HEK293 (cell line): Measurements from ENCODE around the gene SLC2A5.

ENCODE experiments used
- CTCF ChIA-PET: fragments of 350-600 bp; formaldehyde crosslinking; extraction: SDS; loops from one replicate; lab custom pipeline; 2021; ENCODE audit warnings: antibody characterized with exemption; lab: Yijun Ruan, JAX
- POLR2A ChIA-PET: fragments of 300-600 bp; formaldehyde crosslinking; extraction: SDS; loops from one replicate; lab custom pipeline; 2020; ENCODE audit warnings: antibody characterized with exemption, inconsistent platforms; lab: Yijun Ruan, JAX
- H3K27ac ChIP-seq: fragments of 200-500 bp; sonication (Bioruptor generic); 2 replicates; pipeline ENCODE4 v1.5.1; 2014; ENCODE audit warnings: low read depth, low read length, control low read depth, inconsistent platforms; ENCODE audit errors: extremely low read depth
- H3K36me3 ChIP-seq, 2 experiments: fragments of 200-500 bp in 1 of 2; sonication (Bioruptor generic) in 1 of 2; 1 replicate in 1 of 2; 2 replicates in 1 of 2; pipeline ENCODE4 v1.5.1; 2014 to 2017; ENCODE audit warnings: inconsistent platforms in 2 of 2, low read length in 2 of 2; ENCODE audit not compliant: control insufficient read depth in 2 of 2, insufficient read depth in 1 of 2
- H3K4me1 ChIP-seq: fragments of 200-500 bp; sonication (Bioruptor generic); 2 replicates; pipeline ENCODE4 v1.5.1; 2014; ENCODE audit warnings: mild to moderate bottlenecking, low read length, inconsistent platforms; ENCODE audit not compliant: control insufficient read depth, insufficient read depth
- H3K4me3 ChIP-seq: 2 replicates; pipeline ENCODE4 v1.5.1; 2011; ENCODE audit warnings: low read depth, mild to moderate bottlenecking, control low read depth, low read length, moderate library complexity
- H3K9me3 ChIP-seq: fragments of 200-500 bp; sonication (Bioruptor generic); 2 replicates; pipeline ENCODE4 v1.5.1; 2014; ENCODE audit warnings: low read depth, low read length, inconsistent platforms; ENCODE audit not compliant: control insufficient read depth, insufficient read depth
- GLIS1 ChIP-seq: fragments of 450-650 bp; formaldehyde crosslinking; IDR thresholded peaks from 2 replicates; pipeline ENCODE4 v1.5.1; 2016; ENCODE audit warnings: missing biosample characterization, missing genetic modification characterization
- KLF1 ChIP-seq: fragments of 450-650 bp; formaldehyde crosslinking; IDR thresholded peaks from 2 replicates; pipeline ENCODE4 v1.5.1; 2016; ENCODE audit warnings: missing biosample characterization, missing genetic modification characterization
- KLF10 ChIP-seq: fragments of 450-650 bp; IDR thresholded peaks from 2 replicates; pipeline ENCODE4 v1.5.1; 2018; ENCODE audit warnings: missing biosample characterization, mild to moderate bottlenecking, missing genetic modification characterization
- OSR2 ChIP-seq: fragments of 450-650 bp; formaldehyde crosslinking; IDR thresholded peaks from 2 replicates; pipeline ENCODE4 v1.5.1; 2016; ENCODE audit warnings: missing biosample characterization, missing genetic modification characterization
- SCRT1 ChIP-seq: fragments of 450-650 bp; formaldehyde crosslinking; IDR thresholded peaks from 2 replicates; pipeline ENCODE4 v1.5.1; 2016; ENCODE audit warnings: missing biosample characterization, missing genetic modification characterization, borderline replicate concordance
- SCRT2 ChIP-seq: fragments of 450-650 bp; formaldehyde crosslinking; IDR thresholded peaks from 2 replicates; pipeline ENCODE4 v1.5.1; 2016; ENCODE audit warnings: missing biosample characterization, missing genetic modification characterization
- SP2 ChIP-seq: fragments of 450-650 bp; formaldehyde crosslinking; IDR thresholded peaks from 2 replicates; pipeline ENCODE4 v1.5.1; 2016; ENCODE audit warnings: missing biosample characterization, missing genetic modification characterization
- ZBTB20 ChIP-seq: fragments of 450-650 bp; formaldehyde crosslinking; IDR thresholded peaks from 2 replicates; pipeline ENCODE4 v1.5.1; 2016; ENCODE audit warnings: missing biosample characterization, missing genetic modification characterization
- ZBTB6 ChIP-seq: fragments of 450-650 bp; formaldehyde crosslinking; IDR thresholded peaks from 2 replicates; pipeline ENCODE4 v1.5.1; 2017; ENCODE audit warnings: missing biosample characterization, missing genetic modification characterization
- ZFP69B ChIP-seq: fragments of 450-650 bp; formaldehyde crosslinking; IDR thresholded peaks from 2 replicates; pipeline ENCODE4 v1.5.1; 2016; ENCODE audit warnings: missing biosample characterization, missing genetic modification characterization
- ZNF121 ChIP-seq: fragments of 450-650 bp; formaldehyde crosslinking; IDR thresholded peaks from 2 replicates; pipeline ENCODE4 v1.5.1; 2016; ENCODE audit warnings: missing biosample characterization, missing genetic modification characterization
- ZNF311 ChIP-seq: fragments of 450-650 bp; formaldehyde crosslinking; IDR thresholded peaks from 2 replicates; pipeline ENCODE4 v1.5.1; 2017; ENCODE audit warnings: missing biosample characterization, missing genetic modification characterization, borderline replicate concordance
- ZNF366 ChIP-seq: fragments of 450-650 bp; formaldehyde crosslinking; conservative IDR thresholded peaks from 2 replicates; pipeline ENCODE4 v1.5.1; 2016; ENCODE audit warnings: missing biosample characterization, missing genetic modification characterization
- ZNF654 ChIP-seq: fragments of 450-650 bp; formaldehyde crosslinking; IDR thresholded peaks from 2 replicates; pipeline ENCODE4 v1.5.1; 2016; ENCODE audit warnings: low read depth, missing biosample characterization, missing genetic modification characterization
- ZSCAN23 ChIP-seq: fragments of 450-650 bp; formaldehyde crosslinking; IDR thresholded peaks from 2 replicates; pipeline ENCODE4 v1.5.1; 2016; ENCODE audit warnings: missing biosample characterization, missing genetic modification characterization
- TF ChIP-seq, protein P1 (sequence below): fragments of 450-650 bp; formaldehyde crosslinking; IDR thresholded peaks from 2 replicates; pipeline ENCODE4 v1.5.1; 2017; ENCODE audit warnings: missing biosample characterization, missing genetic modification characterization
- TF ChIP-seq, protein P2 (sequence below): fragments of 450-650 bp; formaldehyde crosslinking; conservative IDR thresholded peaks from 2 replicates; pipeline ENCODE4 v1.5.1; 2016; ENCODE audit warnings: low read depth, missing biosample characterization, missing genetic modification characterization
- TF ChIP-seq, protein P3 (sequence below): fragments of 450-650 bp; formaldehyde crosslinking; IDR thresholded peaks from 2 replicates; pipeline ENCODE4 v1.5.1; 2017; ENCODE audit warnings: missing biosample characterization, missing genetic modification characterization

SLC2A5 gene

GRCh38 chr1:9057851-9058250, 11.6 kb downstream of the SLC2A5 start:
- no peaks in the 10 kb centered on the region for H3K36me3 ChIP-seq
- ChIA-PET CTCF (interaction anchor here (1.1 kb wide), 1 partner anchor 53 kb away, joined by 3 read pairs; no protein-coding TSS in a partner anchor), POLR2A (no interaction called here)
- no peak overlapping the region for H3K27ac ChIP-seq
- TF ChIP-seq, protein P1, sequence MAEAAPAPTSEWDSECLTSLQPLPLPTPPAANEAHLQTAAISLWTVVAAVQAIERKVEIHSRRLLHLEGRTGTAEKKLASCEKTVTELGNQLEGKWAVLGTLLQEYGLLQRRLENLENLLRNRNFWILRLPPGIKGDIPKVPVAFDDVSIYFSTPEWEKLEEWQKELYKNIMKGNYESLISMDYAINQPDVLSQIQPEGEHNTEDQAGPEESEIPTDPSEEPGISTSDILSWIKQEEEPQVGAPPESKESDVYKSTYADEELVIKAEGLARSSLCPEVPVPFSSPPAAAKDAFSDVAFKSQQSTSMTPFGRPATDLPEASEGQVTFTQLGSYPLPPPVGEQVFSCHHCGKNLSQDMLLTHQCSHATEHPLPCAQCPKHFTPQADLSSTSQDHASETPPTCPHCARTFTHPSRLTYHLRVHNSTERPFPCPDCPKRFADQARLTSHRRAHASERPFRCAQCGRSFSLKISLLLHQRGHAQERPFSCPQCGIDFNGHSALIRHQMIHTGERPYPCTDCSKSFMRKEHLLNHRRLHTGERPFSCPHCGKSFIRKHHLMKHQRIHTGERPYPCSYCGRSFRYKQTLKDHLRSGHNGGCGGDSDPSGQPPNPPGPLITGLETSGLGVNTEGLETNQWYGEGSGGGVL (tag by site-specific recombination): no peak
- TF ChIP-seq, all 188 proteins: peak for 0
- H3K4me1 ChIP-seq: no peaks in the 10 kb centered on the region
- no peak overlapping the region for H3K4me3 ChIP-seq
- no peaks in the 10 kb centered on the region for H3K9me3 ChIP-seq

GRCh38 chr1:9052272-9053049, 17.0 kb downstream of the SLC2A5 start:
- H3K4me3 ChIP-seq: no peak overlapping the region
- CTCF ChIA-PET: interaction anchor here (0.7 kb wide), 1 partner anchor 367 kb away, joined by 6 read pairs; no protein-coding TSS in a partner anchor
- TF ChIP-seq ZNF121 (0 out of 2 replicates have a peak, but pooled peaks have one; percentile 10), SP2 (tag by site-specific recombination) (no peak)
- TF ChIP-seq, all 188 proteins: peak for 1
- no peak overlapping the region for H3K27ac ChIP-seq
- no peaks in the 10 kb centered on the region for H3K36me3 ChIP-seq
- H3K4me1 ChIP-seq: no peaks in the 10 kb centered on the region
- POLR2A ChIA-PET: no interaction called here
- no peaks in the 10 kb centered on the region for H3K9me3 ChIP-seq

DNA sequence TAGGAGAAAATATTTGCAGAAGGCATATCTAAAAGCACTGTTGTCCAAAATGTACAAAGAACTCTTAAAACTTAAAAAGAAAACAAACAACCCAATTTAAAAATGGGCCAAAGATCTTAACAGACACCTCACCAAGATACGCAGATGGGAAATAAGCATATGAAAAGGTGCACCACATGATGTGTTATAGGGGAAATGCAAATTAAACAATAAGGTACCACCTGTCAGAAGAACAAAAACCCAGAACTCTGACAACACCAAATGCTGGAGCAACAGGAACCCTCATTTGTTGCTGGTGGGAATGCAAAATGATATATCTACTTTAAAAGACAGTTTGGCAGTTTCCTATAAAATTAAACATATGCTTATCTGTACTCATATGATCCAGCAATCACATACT, 18.1 kb downstream of the SLC2A5 start:
- Histone ChIP-seq H3K4me3 (no peak overlapping the region), H3K27ac (no peak overlapping the region), H3K4me1 (no peaks in the 10 kb centered on the region), H3K9me3 (no peaks in the 10 kb centered on the region), H3K36me3 (no peaks in the 10 kb centered on the region)
- TF ChIP-seq GLIS1 (tag by site-specific recombination): no peak
- no peak for TF ChIP-seq KLF10 (tag by site-specific recombination)
- TF ChIP-seq ZNF366 (tag by site-specific recombination): 0 out of 2 replicates have a peak, but pooled peaks have one; percentile 4
- TF ChIP-seq, protein P2, sequence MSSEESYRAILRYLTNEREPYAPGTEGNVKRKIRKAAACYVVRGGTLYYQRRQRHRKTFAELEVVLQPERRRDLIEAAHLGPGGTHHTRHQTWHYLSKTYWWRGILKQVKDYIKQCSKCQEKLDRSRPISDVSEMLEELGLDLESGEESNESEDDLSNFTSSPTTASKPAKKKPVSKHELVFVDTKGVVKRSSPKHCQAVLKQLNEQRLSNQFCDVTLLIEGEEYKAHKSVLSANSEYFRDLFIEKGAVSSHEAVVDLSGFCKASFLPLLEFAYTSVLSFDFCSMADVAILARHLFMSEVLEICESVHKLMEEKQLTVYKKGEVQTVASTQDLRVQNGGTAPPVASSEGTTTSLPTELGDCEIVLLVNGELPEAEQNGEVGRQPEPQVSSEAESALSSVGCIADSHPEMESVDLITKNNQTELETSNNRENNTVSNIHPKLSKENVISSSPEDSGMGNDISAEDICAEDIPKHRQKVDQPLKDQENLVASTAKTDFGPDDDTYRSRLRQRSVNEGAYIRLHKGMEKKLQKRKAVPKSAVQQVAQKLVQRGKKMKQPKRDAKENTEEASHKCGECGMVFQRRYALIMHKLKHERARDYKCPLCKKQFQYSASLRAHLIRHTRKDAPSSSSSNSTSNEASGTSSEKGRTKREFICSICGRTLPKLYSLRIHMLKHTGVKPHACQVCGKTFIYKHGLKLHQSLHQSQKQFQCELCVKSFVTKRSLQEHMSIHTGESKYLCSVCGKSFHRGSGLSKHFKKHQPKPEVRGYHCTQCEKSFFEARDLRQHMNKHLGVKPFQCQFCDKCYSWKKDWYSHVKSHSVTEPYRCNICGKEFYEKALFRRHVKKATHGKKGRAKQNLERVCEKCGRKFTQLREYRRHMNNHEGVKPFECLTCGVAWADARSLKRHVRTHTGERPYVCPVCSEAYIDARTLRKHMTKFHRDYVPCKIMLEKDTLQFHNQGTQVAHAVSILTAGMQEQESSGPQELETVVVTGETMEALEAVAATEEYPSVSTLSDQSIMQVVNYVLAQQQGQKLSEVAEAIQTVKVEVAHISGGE: no peak
- no peak for TF ChIP-seq ZFP69B (tag by site-specific recombination)
- no peak for TF ChIP-seq OSR2 (tag by site-specific recombination)
- 0 out of 2 replicates have a peak, but pooled peaks have one; percentile 9 for TF ChIP-seq SCRT1 (tag by site-specific recombination)
- no peak for TF ChIP-seq ZBTB20 (tag by site-specific recombination)
- peak; percentile 47; the same call in 1 of the 2 replicates for TF ChIP-seq SCRT2 (tag by site-specific recombination)
- POLR2A ChIA-PET: no interaction called here
- CTCF ChIA-PET: no interaction called here

GRCh38 chr1:9050803-9051202, 18.6 kb downstream of the SLC2A5 start:
- Histone ChIP-seq H3K27ac (no peak overlapping the region), H3K4me1 (no peaks in the 10 kb centered on the region), H3K4me3 (no peak overlapping the region), H3K36me3 (no peaks in the 10 kb centered on the region), H3K9me3 (no peaks in the 10 kb centered on the region)
- POLR2A ChIA-PET: no interaction called here
- CTCF ChIA-PET: interaction anchor here (0.6 kb wide), 1 partner anchor 309 kb away, joined by 3 read pairs; no protein-coding TSS in a partner anchor
- TF ChIP-seq ZNF654 (tag by site-specific recombination): no peak
- TF ChIP-seq ZSCAN23: no peak
- no peak for TF ChIP-seq ZBTB6 (tag by site-specific recombination)
- TF ChIP-seq ZNF311 (tag by site-specific recombination): no peak
- TF ChIP-seq, protein P3, sequence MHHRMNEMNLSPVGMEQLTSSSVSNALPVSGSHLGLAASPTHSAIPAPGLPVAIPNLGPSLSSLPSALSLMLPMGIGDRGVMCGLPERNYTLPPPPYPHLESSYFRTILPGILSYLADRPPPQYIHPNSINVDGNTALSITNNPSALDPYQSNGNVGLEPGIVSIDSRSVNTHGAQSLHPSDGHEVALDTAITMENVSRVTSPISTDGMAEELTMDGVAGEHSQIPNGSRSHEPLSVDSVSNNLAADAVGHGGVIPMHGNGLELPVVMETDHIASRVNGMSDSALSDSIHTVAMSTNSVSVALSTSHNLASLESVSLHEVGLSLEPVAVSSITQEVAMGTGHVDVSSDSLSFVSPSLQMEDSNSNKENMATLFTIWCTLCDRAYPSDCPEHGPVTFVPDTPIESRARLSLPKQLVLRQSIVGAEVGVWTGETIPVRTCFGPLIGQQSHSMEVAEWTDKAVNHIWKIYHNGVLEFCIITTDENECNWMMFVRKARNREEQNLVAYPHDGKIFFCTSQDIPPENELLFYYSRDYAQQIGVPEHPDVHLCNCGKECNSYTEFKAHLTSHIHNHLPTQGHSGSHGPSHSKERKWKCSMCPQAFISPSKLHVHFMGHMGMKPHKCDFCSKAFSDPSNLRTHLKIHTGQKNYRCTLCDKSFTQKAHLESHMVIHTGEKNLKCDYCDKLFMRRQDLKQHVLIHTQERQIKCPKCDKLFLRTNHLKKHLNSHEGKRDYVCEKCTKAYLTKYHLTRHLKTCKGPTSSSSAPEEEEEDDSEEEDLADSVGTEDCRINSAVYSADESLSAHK (tag by site-specific recombination): no peak
- TF ChIP-seq KLF1 (tag by site-specific recombination): no peak
